Duodenal mucosa (tissue), 2 donors: Measurements from ENCODE around the gene KCTD8.

Experiments used
- H3K27ac ChIP-seq: one replicate; pipeline ENCODE4 v1.7.0; 2013; ENCODE audit warnings: low read depth, low read length
- H3K27me3 ChIP-seq, 2 donors: one replicate each; pipeline ENCODE4 v1.7.0; 2013; ENCODE audit warnings: low read length in 2 of 2, control low read depth in 1 of 2; ENCODE audit not compliant: insufficient read depth in 2 of 2, control insufficient read depth in 1 of 2
- H3K36me3 ChIP-seq, 2 donors: one replicate each; pipeline ENCODE4 v1.7.0; 2013; ENCODE audit warnings: low read length in 2 of 2, control low read depth in 1 of 2; ENCODE audit not compliant: insufficient read depth in 2 of 2, control insufficient read depth in 1 of 2
- H3K4me1 ChIP-seq, 2 donors: one replicate each; pipeline ENCODE4 v1.7.0; 2013; ENCODE audit warnings: low read length in 2 of 2, control low read depth in 1 of 2; ENCODE audit not compliant: insufficient read depth in 2 of 2, control insufficient read depth in 1 of 2
- H3K4me3 ChIP-seq, 2 donors: one replicate each; pipeline ENCODE4 v1.7.0; 2013; ENCODE audit warnings: low read length in 2 of 2, low read depth in 1 of 2
- H3K9ac ChIP-seq, 2 donors: one replicate each; pipeline ENCODE4 v1.7.0; 2013; ENCODE audit warnings: low read length in 2 of 2, low read depth in 1 of 2
- H3K9me3 ChIP-seq, 2 donors: one replicate each; pipeline ENCODE4 v1.7.0; 2013; ENCODE audit warnings: low read length in 2 of 2, control low read depth in 1 of 2; ENCODE audit not compliant: control insufficient read depth in 1 of 2

KCTD8 gene

DNA sequence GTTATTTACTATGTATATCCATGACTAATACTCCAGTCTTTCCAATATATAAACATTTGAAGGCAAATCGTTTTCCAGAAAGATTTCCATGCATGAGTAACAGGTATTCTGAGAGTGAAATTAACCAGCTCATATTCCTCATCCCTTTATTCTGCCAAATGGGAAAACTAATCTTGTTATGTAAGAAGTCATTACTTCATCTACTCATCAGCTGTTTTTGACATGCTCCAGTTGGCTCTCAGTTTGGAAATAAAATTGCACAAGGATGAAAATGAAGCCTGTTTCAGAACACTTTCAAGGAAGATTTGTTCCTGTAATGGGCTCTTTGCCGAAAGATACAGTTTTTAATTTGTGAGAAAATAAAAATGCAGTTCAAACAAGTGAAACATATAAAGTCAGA is 121.9 kb downstream of the KCTD8 start:
- no peak overlapping the region for H3K4me3 ChIP-seq
- no peaks in the 10 kb centered on the region for H3K36me3 ChIP-seq
- no peaks in the 10 kb centered on the region for H3K27me3 ChIP-seq
- peaks cover 0 to 2% of the 10 kb centered on the region in 2 donors for H3K9me3 ChIP-seq
- H3K4me1 ChIP-seq = no peaks in the 10 kb centered on the region
- no peak overlapping the region for H3K9ac ChIP-seq
- H3K27ac ChIP-seq = no peak overlapping the region

DNA sequence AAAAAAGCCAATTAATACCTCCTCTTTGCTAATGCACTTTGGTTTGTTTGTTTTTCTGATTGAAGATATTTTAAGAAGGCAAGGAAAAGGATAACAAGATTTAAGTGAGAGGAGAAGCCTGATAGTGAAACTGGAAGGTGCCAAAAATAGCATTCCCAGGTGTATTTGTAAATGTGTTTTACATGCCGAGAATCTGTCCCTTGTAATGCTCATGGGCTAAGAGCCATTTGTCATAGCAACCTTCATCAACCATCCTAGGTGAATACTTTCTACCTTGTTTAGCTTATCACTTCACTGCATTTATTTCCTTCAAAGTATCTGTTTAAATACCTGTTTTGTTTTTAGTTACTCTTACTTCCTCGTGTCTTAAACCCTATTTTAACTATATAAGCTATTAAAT is 127.8 kb downstream of the KCTD8 start:
- Histone ChIP-seq H3K4me1 (no peaks in the 10 kb centered on the region), H3K4me3 (no peak overlapping the region), H3K36me3 (no peaks in the 10 kb centered on the region)

DNA sequence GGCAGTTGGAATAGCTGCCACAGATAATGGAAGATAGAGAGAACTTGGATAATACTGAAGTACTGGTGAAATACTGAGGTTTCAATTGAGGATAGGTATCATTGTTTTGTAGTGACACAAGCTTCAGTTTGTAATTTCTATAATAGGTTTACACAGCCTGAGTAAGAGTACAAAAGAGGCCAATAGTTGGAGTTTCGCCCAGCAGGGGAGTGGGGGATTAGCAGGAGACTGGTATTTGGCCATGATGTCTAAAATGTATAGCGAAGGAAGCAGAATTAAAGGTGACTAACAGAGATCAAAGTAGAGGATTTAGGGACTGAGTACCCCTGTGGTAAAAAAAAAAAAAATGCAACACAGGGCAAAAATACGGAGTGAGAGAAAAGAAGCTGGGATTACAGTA is 129.5 kb downstream of the KCTD8 start:
- Histone ChIP-seq H3K36me3 (no peaks in the 10 kb centered on the region), H3K9ac (no peak overlapping the region), H3K9me3 (peaks cover 0 to 4% of the 10 kb centered on the region in 2 donors), H3K27me3 (no peaks in the 10 kb centered on the region), H3K4me3 (no peak overlapping the region), H3K4me1 (no peaks in the 10 kb centered on the region), H3K27ac (no peak overlapping the region)

More for the DNA sequence above, 127.8 kb downstream of the KCTD8 start:
- Histone ChIP-seq H3K9ac (no peak overlapping the region), H3K27me3 (no peaks in the 10 kb centered on the region), H3K9me3 (peaks cover 0 to 4% of the 10 kb centered on the region in 2 donors), H3K27ac (no peak overlapping the region)

DNA sequence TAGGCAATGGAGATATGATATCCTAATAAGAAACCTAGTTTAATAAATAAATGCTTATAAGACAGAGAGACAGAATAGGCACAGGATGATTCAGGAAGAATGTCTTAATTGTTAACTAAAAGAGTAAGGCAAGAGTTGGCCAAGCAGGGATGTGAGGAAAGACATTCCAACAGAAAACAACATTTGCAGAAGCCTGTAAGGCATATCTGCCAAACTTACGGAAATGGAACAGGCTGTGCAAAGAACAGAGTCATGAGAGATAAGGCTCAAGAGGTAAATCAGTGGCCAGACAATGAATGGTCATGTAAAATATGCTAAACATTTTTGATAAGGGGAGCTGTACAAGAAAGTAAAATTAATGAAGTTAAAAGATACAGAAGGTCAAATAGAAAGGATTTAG is 134.9 kb downstream of the KCTD8 start:
- Histone ChIP-seq H3K36me3 (no peaks in the 10 kb centered on the region), H3K9me3 (peaks cover 0 to 2% of the 10 kb centered on the region in 2 donors), H3K4me3 (no peak overlapping the region), H3K27me3 (no peaks in the 10 kb centered on the region), H3K27ac (no peak overlapping the region), H3K9ac (no peak overlapping the region), H3K4me1 (no peaks in the 10 kb centered on the region)

DNA sequence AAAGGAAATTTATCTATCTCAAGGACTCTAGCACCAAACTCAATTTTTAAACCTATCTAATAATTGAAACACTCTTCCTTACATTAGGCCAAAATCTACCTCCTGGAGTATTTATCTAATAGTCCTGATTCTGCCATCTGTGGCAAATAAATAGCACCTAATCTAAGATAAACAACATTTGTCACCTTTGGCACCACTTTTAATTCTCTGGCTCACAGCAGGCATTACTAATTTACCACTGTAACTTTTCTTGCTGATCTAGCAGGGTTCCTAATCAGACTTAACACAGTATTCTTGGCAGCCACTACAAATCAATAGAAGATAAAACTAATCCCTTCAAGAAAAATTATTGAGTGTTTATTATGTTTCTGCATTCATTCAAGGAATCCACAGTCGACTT is 161.1 kb downstream of the KCTD8 start:
- no peak overlapping the region for H3K9ac ChIP-seq
- H3K4me1 ChIP-seq = no peaks in the 10 kb centered on the region
- H3K4me3 ChIP-seq = no peak overlapping the region
- peaks cover 3 to 4% of the 10 kb centered on the region in 2 donors for H3K9me3 ChIP-seq
- no peaks in the 10 kb centered on the region for H3K36me3 ChIP-seq
- H3K27ac ChIP-seq = no peak overlapping the region
- H3K27me3 ChIP-seq = no peaks in the 10 kb centered on the region

DNA sequence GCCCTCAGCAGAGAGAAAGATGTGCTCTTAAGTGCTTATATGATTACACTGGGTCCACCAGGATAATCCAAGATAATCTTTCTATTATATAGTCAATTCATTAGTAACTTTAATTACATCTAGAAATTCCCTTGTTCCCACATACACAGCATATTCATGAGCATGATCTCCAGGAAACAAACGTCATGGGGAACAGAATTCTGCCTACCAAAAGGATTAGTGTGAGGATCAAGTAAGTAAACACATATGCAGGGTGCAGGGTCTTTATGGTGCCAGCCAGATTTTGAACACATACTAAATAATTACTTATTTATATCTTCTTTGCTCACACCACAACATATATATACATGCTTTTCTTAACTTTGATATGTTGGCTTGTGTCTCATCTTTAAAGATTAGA is 169.1 kb downstream of the KCTD8 start:
- H3K27me3 ChIP-seq = no peaks in the 10 kb centered on the region
- no peak overlapping the region for H3K4me3 ChIP-seq
- peaks cover 0 to 2% of the 10 kb centered on the region in 2 donors for H3K9me3 ChIP-seq
- no peak overlapping the region for H3K27ac ChIP-seq
- no peaks in the 10 kb centered on the region for H3K36me3 ChIP-seq
- no peak overlapping the region for H3K9ac ChIP-seq
- H3K4me1 ChIP-seq = no peaks in the 10 kb centered on the region

DNA sequence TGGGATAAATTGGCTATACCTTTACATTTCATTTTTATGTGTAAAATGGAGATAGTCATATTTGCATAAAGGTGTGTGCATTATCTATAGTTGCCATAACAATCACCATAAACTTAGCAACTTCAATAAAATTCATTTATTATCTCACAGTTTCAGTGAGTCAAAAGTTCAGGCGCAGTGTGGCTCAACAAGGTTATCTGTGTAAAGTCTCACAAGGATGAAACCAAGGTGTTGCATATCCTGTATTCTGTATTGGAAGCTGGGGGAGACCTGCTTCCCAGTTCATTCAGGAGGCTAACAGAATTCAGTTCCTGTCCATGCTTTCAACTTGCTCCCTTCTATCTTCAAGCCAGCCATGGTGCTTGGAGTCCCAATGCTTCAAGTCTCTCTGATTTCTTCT is 169.5 kb downstream of the KCTD8 start:
- no peak overlapping the region for H3K4me3 ChIP-seq
- peaks cover 0 to 2% of the 10 kb centered on the region in 2 donors for H3K9me3 ChIP-seq
- no peaks in the 10 kb centered on the region for H3K36me3 ChIP-seq
- H3K9ac ChIP-seq = no peak overlapping the region
- H3K27ac ChIP-seq = no peak overlapping the region
- no peaks in the 10 kb centered on the region for H3K27me3 ChIP-seq
- no peaks in the 10 kb centered on the region for H3K4me1 ChIP-seq

DNA sequence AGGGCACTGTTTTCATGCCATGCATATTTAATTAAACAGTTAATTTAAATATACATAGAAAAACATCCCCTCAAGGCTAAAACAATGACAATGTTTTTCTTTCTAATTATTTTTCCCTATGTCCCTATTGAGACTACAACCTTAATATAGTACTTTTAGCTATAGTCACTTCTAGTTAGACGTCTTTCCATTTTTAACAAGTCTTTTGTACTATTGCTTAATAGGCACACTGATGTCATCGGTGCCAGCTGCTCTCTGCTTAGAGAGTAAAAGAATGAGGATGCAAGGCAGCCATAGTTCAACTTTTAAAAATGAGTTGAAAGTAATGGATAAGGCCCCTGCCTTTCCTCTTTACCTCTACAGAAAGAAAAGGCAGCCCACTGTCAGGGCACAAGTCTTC is 191.1 kb downstream of the KCTD8 start:
- H3K36me3 ChIP-seq = no peaks in the 10 kb centered on the region
- H3K9ac ChIP-seq = no peak overlapping the region
- no peak overlapping the region for H3K27ac ChIP-seq
- peaks cover 0 to 3% of the 10 kb centered on the region in 2 donors for H3K9me3 ChIP-seq
- H3K27me3 ChIP-seq = no peaks in the 10 kb centered on the region
- no peak overlapping the region for H3K4me3 ChIP-seq
- no peaks in the 10 kb centered on the region for H3K4me1 ChIP-seq

DNA sequence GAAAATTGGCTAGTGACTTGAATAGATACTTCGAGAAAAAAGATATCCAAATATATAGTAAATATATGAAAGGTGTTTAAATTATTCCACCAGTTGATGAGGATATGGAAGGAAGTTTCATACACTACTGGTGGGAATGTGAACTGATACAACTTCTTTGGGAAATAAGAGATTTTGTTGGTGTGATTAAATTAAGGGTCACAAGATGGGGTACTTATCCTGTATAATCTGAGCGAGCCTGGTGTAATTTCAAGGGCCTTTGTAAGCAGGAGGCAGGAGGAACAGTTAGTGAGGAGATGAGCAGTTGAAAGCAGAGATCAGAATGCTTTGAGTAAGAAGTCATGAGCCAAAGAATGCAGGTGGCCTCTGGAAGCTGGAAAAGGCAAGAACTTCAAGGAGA is 192.2 kb downstream of the KCTD8 start:
- no peaks in the 10 kb centered on the region for H3K36me3 ChIP-seq
- H3K9ac ChIP-seq = no peak overlapping the region
- no peaks in the 10 kb centered on the region for H3K4me1 ChIP-seq
- no peak overlapping the region for H3K27ac ChIP-seq
- H3K4me3 ChIP-seq = no peak overlapping the region
- peaks cover 0 to 3% of the 10 kb centered on the region in 2 donors for H3K9me3 ChIP-seq
- no peaks in the 10 kb centered on the region for H3K27me3 ChIP-seq

DNA sequence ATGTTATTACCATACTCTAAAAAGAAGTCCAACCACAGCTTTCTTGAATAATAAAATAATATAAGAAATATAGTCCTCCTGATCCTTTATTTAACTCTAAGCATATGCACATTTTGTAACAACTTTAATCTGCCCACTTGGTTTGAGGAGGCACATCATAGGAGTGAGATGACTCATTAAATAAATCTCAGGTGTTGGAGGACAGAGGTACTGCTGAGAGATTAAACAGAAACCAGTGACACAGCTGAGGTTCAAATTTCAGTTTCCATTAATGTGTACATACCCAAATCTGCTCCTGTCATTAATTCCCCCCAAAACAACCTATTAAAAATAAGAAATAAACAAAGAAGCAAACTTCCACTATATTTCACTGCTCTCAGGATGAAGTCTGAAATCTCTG is 211.0 kb downstream of the KCTD8 start:
- Histone ChIP-seq H3K4me1 (no peaks in the 10 kb centered on the region), H3K9me3 (no peaks in the 10 kb centered on the region), H3K9ac (no peak overlapping the region), H3K27me3 (no peaks in the 10 kb centered on the region), H3K27ac (no peak overlapping the region), H3K4me3 (no peak overlapping the region), H3K36me3 (no peaks in the 10 kb centered on the region)

DNA sequence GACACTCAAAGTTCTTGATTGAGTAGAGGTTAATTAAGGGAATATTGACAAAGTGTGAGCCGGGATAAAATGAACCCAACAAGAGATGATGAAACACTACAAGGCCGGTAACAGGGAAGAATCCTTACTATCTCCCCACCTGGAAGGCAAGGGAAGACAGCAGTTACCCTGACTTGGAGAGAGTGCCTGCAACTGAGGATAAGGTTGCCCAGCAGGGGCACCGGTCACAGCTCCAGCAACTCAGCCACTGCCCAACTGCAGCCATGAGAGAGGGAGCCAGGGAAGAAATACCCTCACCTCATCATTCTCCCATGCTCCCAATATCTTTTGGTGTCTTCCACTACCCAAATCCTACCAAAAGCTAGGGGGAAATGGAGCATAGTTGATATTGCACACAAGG is 212.7 kb downstream of the KCTD8 start:
- Histone ChIP-seq H3K9ac (no peak overlapping the region), H3K9me3 (no peaks in the 10 kb centered on the region), H3K27ac (no peak overlapping the region), H3K36me3 (no peaks in the 10 kb centered on the region), H3K4me1 (no peaks in the 10 kb centered on the region), H3K4me3 (no peak overlapping the region), H3K27me3 (no peaks in the 10 kb centered on the region)
